Loucy (cell line): ENCODE results near the gene AFF3.

Experiments used
- H2AFZ ChIP-seq: fragments of 200-600 bp; sonication (generic); 2 replicates; pipeline ENCODE4 v1.6.0; 2016; ENCODE audit warnings: antibody characterized with exemption, mild to moderate bottlenecking, low read length, moderate library complexity
- H3F3A ChIP-seq: fragments of 200-600 bp; 2 replicates; pipeline ENCODE4 v1.6.0; 2016; ENCODE audit warnings: antibody characterized with exemption, low read depth, mild to moderate bottlenecking
- H3K27me3 ChIP-seq: fragments of 200-600 bp; sonication (generic); 2 replicates; pipeline ENCODE4 v1.6.1; 2014; ENCODE audit warnings: low read length, mild to moderate bottlenecking; ENCODE audit not compliant: insufficient read depth, poor library complexity, severe bottlenecking
- H3K36me3 ChIP-seq: fragments of 200-600 bp; sonication (generic); 2 replicates; pipeline ENCODE4 v1.6.1; 2016; ENCODE audit warnings: low read length; ENCODE audit not compliant: insufficient read depth
- H3K4me1 ChIP-seq: fragments of 200-600 bp; sonication (generic); 2 replicates; pipeline ENCODE4 v1.5.1; 2014; ENCODE audit warnings: low read length, mild to moderate bottlenecking; ENCODE audit not compliant: insufficient read depth, poor library complexity, severe bottlenecking
- H3K4me2 ChIP-seq: fragments of 200-600 bp; sonication (generic); 2 replicates; pipeline ENCODE4 v1.6.0; 2014; ENCODE audit warnings: antibody characterized with exemption, low read length, low read depth, mild to moderate bottlenecking; ENCODE audit not compliant: poor library complexity, severe bottlenecking
- H3K4me3 ChIP-seq: fragments of 200-600 bp; sonication (generic); 2 replicates; pipeline ENCODE4 v1.5.1; 2014; ENCODE audit warnings: low read length, mild to moderate bottlenecking, mixed read lengths; ENCODE audit not compliant: poor library complexity, severe bottlenecking
- H3K79me2 ChIP-seq: fragments of 200-600 bp; sonication (generic); 2 replicates; pipeline ENCODE4 v1.6.1; 2014; ENCODE audit warnings: low read length; ENCODE audit not compliant: insufficient read depth
- H3K9ac ChIP-seq: fragments of 200-600 bp; sonication (generic); 2 replicates; pipeline ENCODE4 v1.6.0; 2014; ENCODE audit warnings: mild to moderate bottlenecking, low read depth, low read length, moderate library complexity; ENCODE audit not compliant: poor library complexity, severe bottlenecking
- H3K9me2 ChIP-seq: fragments of 200-600 bp; sonication (generic); replicated peaks from 2 replicates; pipeline ENCODE4 v1.6.1; 2016; ENCODE audit warnings: low read depth, low read length, mixed read lengths
- H3K9me3 ChIP-seq: fragments of 200-600 bp; sonication (generic); 2 replicates; pipeline ENCODE4 v1.6.1; 2014; ENCODE audit warnings: mild to moderate bottlenecking, antibody characterized with exemption, low read length, low read depth; ENCODE audit not compliant: insufficient read depth
- H4K20me1 ChIP-seq: fragments of 200-600 bp; sonication (generic); 2 replicates; pipeline ENCODE4 v1.6.0; 2014; ENCODE audit warnings: antibody characterized with exemption, low read length, mild to moderate bottlenecking; ENCODE audit not compliant: insufficient read depth, poor library complexity, severe bottlenecking
- CTCF ChIP-seq: fragments of 200-600 bp; sonication (generic); conservative IDR thresholded peaks from 2 replicates; pipeline ENCODE4 v1.5.1; 2014; ENCODE audit warnings: mild to moderate bottlenecking, antibody characterized with exemption, low read length
- EZH2phosphoT487 ChIP-seq: fragments of 200-600 bp; IDR thresholded peaks from 2 replicates; pipeline ENCODE4 v1.6.1; 2018; ENCODE audit warnings: antibody characterized with exemption, mild to moderate bottlenecking, moderate library complexity, borderline replicate concordance

AFF3 gene

DNA sequence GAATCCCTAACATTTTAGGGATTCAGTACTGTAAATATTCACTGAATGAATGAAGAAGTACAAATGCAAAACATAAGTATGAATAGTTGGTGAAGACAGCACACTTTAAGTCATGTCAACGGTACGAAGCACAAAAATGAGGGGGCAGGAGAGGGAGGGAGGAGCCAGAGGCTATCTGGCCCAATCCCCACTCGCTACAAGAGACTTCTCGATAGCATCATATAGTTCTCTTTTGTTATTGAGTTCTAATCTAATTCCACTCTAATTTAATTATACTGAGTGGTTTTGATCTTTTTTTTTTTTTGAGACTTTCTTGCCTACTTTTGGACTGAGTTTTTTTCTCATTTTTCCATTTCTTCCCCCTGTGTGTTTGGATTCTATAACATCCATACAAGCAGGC, 500.4 kb downstream of the AFF3 start:
- no peak overlapping the region for H3K4me2 ChIP-seq
- no peaks in the 10 kb centered on the region for H3K9me3 ChIP-seq
- no peak overlapping the region for H3K9ac ChIP-seq
- no peak for TF ChIP-seq EZH2phosphoT487
- TF ChIP-seq CTCF = no peak
- no peaks in the 10 kb centered on the region for H3K4me1 ChIP-seq
- H3K36me3 ChIP-seq = no peaks in the 10 kb centered on the region
- no peaks in the 10 kb centered on the region for H3K79me2 ChIP-seq
- no peak overlapping the region for H2AFZ ChIP-seq
- no peaks in the 10 kb centered on the region for H3K27me3 ChIP-seq
- no peak overlapping the region for H3K4me3 ChIP-seq
- no peaks in the 10 kb centered on the region for H3F3A ChIP-seq
- no peaks in the 10 kb centered on the region for H3K9me2 ChIP-seq
- no peaks in the 10 kb centered on the region for H4K20me1 ChIP-seq

GRCh38 chr2:99640635-99641151, 501.7 kb downstream of the AFF3 start:
- TF ChIP-seq CTCF (no peak), EZH2phosphoT487 (no peak)
- no peaks in the 10 kb centered on the region for H3K36me3 ChIP-seq
- no peaks in the 10 kb centered on the region for H3K9me3 ChIP-seq
- no peaks in the 10 kb centered on the region for H3K79me2 ChIP-seq
- no peak overlapping the region for H3K4me2 ChIP-seq
- no peak overlapping the region for H3K4me3 ChIP-seq
- H3F3A ChIP-seq = no peaks in the 10 kb centered on the region
- no peaks in the 10 kb centered on the region for H3K4me1 ChIP-seq
- H3K9me2 ChIP-seq = no peaks in the 10 kb centered on the region
- no peaks in the 10 kb centered on the region for H3K27me3 ChIP-seq
- no peak overlapping the region for H3K9ac ChIP-seq
- no peaks in the 10 kb centered on the region for H4K20me1 ChIP-seq
- no peak overlapping the region for H2AFZ ChIP-seq

- no peaks in the 10 kb centered on the region for H3K36me3 ChIP-seq
- H3K79me2 ChIP-seq = no peaks in the 10 kb centered on the region
- H2AFZ ChIP-seq = no peak overlapping the region
- no peaks in the 10 kb centered on the region for H3K9me3 ChIP-seq
- no peak overlapping the region for H3K4me2 ChIP-seq
- TF ChIP-seq CTCF (no peak), EZH2phosphoT487 (no peak)
- H3K4me3 ChIP-seq = no peak overlapping the region
- H3K27me3 ChIP-seq = no peaks in the 10 kb centered on the region
- H3K9ac ChIP-seq = no peak overlapping the region
- no peaks in the 10 kb centered on the region for H3F3A ChIP-seq
- no peaks in the 10 kb centered on the region for H3K4me1 ChIP-seq
- no peaks in the 10 kb centered on the region for H3K9me2 ChIP-seq
- H4K20me1 ChIP-seq = no peaks in the 10 kb centered on the region
These were observed 503.6 kb downstream of the AFF3 start for GRCh38 chr2:99638791-99639190.
